GM21529 (cell line): ENCODE data around the gene MAMLD1.

Source experiments
- ATAC-seq: cut with Tn5 transposase; IDR thresholded peaks from one replicate; pipeline ENCODE4 v1.9.1; 2021; ENCODE audit not compliant: unreplicated experiment

The MAMLD1 gene

DNA sequence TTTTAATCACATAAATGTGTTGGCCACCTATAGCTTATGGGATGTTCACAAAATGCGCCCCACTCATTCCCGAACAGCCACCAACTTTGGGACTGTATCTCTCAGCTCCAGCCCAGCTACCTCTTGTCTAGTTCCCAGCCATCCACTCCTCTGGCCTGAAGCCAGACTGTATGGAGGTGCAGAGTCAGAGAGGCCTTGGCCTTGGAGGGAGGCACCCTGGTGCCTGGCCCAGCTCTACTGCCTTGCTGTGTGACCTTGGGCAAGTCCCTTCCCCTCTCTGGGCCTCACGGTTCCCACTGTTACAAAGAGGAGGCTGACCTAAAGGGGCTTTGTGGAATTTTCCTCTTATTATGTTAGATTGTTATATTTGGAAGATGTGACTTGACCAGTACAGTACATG lies 13.9 kb downstream of the MAMLD1 start:
- ATAC-seq, result no peak

GRCh38 chrX:150405006-150405405 lies 41.9 kb downstream of the MAMLD1 start:
- ATAC-seq, result no peak

DNA sequence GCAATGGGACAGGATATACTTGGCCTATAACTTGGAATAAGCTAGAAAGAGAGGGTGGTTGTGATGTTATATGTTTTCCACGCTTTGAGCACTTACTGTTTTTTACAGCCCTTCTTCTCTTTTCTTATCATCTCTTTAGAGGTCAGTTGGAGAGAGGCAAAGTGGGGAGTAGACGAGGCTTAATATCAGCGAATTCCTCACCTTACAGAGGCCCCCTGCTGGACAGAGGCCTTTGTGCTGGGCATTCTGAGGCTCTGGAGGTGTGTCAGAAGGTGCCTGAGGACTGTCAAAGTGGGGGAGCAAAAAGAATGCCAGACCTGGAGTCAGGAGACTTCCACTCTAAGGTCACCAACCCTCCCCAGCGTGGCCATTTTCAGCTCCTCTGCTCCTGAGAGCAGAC lies 42.5 kb downstream of the MAMLD1 start:
- no peak for ATAC-seq

- no peak for ATAC-seq
Measured at GRCh38 chrX:150406596-150406995, 43.5 kb downstream of the MAMLD1 start.

DNA sequence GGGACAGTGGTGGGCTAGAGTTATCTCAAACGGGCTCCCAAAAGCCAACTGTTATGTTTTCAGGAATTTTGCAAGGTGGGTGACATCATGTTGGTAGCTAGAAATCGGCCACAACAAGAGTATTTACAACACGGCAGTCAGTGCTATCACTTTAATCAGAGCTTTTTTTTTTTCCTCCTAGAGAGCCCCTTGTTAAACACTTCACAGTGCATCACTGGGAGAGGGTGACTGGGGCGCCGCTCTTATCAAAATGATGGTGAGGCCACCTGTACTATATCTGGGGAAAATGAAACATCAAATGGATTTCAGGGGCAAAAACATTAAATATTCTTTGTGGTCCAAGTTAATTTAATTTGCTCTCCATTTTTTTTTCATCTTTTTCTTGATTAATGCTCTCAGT lies 44.9 kb downstream of the MAMLD1 start:
- no peak for ATAC-seq

DNA sequence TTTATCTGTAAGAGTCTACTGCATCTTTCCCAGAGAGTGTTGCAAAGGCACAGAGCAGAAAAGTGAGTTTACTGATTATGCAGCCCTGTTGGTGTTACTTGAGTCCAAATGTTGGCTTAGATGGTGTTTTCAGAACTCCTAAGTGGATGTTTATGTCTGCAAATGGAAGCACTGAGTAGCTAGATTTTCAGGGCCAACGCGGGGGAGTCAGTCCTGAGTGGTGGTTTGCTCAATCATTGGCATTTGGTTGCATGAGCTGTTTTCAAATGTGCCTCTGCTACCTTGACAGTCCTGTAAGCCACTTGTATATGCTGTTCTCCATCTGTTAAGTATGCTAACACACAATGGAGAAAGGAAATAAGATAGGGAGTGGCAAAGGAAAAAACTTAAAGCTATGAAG lies 45.4 kb downstream of the MAMLD1 start:
- ATAC-seq, result no peak

- no peak for ATAC-seq
Measured at GRCh38 chrX:150409486-150409885, 46.4 kb downstream of the MAMLD1 start.

GRCh38 chrX:150409964-150410363 lies 46.8 kb downstream of the MAMLD1 start:
- no peak for ATAC-seq

DNA sequence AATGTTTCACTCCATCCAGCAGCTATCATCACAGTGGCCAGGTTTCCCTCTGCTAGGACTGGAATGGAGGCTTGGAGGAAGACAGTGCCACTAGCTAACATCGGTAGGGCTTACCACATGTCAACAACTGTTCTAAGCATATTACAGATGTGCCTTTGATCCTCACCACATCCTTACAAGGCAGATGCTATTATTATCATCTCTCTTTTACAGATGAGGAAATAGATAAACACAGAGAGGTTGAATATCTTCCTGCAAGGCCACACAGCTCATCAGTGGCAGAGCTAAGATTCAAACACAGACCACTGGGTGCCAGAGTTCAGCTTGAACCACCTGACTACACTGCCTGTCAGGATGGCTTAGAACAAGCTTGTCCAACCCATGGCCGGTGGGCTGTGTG lies 47.4 kb downstream of the MAMLD1 start:
- no peak for ATAC-seq

- no peak for ATAC-seq
Measured at GRCh38 chrX:150411656-150412055, 48.5 kb downstream of the MAMLD1 start.

DNA sequence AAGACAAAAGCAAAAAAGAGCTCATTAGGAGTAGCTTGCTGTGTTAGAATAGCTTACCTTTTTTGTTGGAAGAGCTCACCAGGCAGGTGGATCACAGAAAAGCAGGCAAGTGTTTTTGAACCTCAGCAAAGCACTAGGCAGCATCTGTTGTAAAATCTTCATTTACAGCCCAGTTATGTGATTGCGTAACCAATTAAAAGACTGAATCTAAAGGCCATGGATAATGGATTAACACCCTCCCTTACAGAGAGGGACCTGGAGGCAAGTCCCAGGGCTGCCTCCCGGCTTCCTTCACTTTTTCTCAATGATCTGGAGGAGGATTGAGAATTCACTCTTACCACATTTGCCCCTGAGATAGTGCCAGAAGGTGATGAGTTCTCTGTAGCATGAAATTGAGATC lies 51.1 kb downstream of the MAMLD1 start:
- no peak for ATAC-seq

DNA sequence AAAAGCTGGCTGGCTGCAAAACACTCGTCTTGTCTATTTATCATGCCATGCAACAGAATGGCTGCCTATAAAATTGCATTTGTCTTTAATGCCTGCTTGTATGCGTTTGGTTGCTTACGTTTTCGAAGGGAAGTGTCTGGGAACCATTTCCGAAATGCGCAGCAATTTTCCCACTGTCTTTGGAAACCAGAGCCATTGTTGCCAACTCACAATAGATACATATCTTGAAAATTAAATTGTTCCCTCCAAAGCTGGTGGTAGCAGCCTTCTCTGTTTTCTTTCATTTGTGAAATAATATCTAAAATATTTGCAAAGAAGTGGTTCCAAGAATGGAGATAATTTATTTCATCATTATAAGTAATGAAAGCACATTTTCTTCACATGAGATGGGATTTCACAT lies 53.4 kb downstream of the MAMLD1 start:
- ATAC-seq, result no peak

DNA sequence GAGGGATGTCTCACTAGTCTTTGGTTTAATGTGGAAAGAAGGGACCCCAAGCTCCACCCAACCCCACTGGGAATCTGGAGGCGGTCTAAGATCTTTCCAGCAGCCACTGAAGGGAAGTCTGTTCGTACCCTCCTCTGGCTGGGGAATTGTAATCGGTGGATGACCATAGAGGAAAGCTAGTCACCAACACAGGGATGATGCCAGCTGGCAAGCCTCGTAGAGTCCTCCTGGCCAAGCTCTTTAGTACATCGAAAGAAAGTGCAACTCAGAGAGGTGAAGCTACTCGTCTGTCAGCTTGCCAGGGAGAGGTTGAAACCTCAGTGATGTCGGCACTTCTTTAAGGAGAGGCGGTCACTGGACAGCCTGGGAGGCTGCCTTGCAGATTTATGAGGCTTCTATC lies 58.7 kb downstream of the MAMLD1 start:
- ATAC-seq, result no peak

DNA sequence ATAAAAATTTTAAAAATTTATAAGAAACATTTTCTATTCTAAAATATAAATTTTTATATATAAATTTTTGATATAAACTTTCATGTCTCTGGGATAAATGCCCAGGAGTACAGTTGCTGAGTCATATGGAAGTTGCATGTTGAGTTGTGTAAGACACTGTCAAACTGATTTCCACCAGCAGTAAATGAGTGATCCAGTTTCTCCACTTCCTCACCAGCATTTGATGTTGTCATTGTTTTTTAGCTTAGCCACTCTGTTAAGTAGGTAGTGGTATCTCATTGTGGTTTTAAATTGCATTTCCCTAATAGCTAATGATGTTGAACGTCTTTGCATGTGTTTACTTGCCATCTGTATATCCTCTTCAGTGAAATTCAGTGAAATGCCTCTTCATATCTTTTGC lies 66.5 kb downstream of the MAMLD1 start:
- no peak for ATAC-seq

- no peak for ATAC-seq
Measured at GRCh38 chrX:150436195-150436594, 73.1 kb downstream of the MAMLD1 start.

DNA sequence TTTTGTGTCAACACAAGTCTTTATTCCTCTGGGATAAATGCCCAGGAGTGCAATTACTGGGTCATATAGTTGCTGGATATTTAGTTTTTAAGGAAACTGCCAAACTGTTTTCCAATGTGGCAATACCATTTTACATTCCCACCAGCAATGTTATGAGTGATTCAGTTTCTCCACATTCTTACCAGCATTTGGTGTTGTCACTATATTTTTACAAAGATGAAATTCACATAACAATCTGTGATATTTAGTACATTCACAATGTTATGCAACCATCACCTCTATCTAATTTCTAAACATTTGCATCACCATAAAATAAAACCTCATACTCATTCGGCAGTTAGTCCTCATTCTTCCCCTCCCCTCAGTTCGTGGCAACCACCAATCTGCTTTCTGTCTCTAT lies 75.0 kb downstream of the MAMLD1 start:
- no peak for ATAC-seq

- no peak for ATAC-seq
Measured at GRCh38 chrX:150446151-150446550, 83.0 kb downstream of the MAMLD1 start.

- no peak for ATAC-seq
Measured at GRCh38 chrX:150446995-150447394, 83.9 kb downstream of the MAMLD1 start.

DNA sequence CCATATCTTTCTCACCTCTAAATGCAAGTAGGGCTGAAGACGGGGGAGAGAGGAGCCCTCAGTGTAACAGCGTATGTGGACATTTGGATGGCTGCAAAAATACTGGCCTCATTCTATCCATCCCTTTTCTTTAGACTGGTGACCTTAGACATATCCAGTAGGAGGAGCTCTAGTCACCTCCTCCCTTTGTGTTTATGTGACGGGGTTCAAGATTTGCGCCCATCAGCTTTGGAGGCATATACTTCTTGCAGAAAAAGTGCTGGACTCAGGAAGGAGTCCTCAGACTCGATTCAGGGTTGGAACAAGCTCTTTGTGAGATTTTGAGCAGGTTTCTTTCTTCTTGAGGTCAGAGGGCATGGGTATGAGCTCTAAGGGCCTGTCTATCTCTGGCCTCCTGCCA lies 86.2 kb downstream of the MAMLD1 start:
- no peak for ATAC-seq

DNA sequence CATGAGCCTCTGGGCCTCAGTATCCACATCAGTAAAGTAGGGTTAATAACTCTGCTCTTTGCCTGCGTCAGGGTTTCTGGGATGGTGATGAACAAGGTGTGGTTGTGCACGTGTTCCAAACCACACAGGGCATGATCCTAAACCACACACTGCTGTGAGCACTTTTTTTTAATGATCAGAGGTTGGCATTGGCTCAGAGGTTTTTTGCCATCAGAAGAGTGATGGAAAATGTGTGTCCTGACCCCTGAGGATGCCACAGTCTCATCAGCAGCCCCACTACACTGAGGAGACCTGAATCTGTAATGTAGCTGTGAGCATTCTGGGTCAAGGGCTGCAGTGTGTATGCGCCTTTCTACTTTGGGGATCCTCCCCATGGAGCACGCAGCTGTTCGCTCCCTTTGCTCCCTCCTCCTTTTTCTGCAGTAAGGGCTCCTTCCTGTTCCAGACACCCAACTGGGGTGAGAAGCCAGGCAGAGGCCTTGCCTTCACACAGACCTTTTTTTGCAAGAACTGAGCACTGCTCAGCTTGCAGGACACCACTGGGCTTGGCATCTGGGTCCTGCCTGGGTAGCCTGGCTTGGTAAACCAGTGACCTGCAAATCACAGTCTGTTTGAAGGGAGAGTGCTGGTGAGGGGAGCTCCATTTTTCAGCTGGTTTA lies 87.5 kb downstream of the MAMLD1 start:
- no peak for ATAC-seq

- no peak for ATAC-seq
Measured at GRCh38 chrX:150451953-150452352, 88.8 kb downstream of the MAMLD1 start.

DNA sequence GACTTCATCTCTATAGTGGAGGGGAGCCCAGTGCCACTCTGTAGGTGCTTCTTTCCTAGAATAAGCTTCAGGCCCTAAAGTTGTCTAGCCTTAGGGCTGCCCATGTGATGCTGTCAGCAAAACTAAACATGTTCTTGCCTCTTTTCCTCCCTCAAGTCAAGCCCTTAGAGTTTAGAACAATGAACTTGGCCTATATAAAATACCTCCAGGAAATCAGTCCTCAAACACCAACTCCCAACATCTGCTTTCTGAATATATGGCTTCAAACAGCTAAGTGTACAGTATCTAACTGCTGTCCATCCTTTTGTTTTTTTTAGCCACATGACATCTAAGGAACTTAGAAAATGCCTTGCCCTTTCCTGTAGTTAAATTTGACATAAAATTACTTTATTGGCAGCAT lies 91.0 kb downstream of the MAMLD1 start:
- no peak for ATAC-seq

DNA sequence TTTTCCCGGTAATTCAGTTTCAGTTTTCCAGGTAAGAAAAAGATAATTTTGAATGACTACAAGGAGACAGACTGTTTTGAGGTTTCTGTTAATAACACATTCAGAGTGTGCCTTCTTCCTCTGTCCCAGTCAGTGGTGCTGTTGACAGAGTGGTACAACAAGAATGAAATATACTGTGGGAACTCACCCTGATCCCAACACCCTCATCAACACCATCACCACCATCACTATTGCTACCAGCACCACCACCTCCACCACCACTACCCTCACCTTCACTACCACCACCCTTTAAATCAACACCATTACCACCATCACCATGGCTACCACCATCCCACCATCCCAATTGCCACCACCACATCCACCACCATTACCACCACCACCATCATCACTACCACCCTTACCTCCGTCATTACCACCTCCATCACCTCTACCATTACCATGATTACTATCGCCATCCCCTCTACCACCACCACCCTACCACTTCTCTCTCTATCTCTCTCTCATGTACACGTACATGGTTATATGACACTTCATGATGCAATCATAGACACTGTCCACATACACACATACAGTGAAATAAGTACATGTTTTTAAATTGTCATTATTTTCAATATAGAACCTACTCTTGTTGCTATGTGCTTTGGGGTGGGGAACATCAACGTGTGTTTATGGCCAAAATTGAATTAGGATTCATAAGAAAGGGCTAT lies 91.5 kb downstream of the MAMLD1 start:
- ATAC-seq, result no peak
